HG03571 (cell line): ENCODE measurements around the gene GM2A.

Experiments
- ATAC-seq: cut with Tn5 transposase; IDR thresholded peaks from one replicate; pipeline ENCODE4 v1.9.1; 2021; ENCODE audit not compliant: unreplicated experiment

Gene GM2A

GRCh38 chr5:151252762-151253604 lies at the start of gene GM2A:
TSS of gene GM2A (plus strand) at chr5:151253185. CDS start at chr5:151253217, 32 bp downstream.
- ATAC-seq = peak; percentile 82

GRCh38 chr5:151204051-151204450 lies 48.9 kb upstream of the GM2A start:
- no peak for ATAC-seq

DNA sequence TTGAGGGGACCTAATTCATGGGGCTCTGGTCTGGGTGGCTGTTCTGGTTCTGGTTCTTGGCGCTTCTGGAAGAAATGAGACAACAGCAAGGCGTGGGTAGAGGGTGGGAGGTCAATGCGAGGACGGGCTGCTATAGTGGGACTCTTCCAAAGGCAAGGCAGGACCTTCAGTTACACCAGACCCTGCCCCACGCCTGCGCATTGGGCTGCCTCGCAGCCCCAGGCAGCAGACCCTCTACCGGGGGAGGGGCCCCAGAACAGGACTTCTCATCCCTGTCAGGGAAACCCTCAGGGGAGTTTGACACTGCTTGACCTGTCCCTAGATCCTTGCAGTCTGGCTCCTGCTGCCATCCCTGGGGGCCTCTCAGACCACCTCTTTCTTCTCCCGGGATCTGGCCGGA lies 47.6 kb upstream of the GM2A start:
- ATAC-seq = no peak

DNA sequence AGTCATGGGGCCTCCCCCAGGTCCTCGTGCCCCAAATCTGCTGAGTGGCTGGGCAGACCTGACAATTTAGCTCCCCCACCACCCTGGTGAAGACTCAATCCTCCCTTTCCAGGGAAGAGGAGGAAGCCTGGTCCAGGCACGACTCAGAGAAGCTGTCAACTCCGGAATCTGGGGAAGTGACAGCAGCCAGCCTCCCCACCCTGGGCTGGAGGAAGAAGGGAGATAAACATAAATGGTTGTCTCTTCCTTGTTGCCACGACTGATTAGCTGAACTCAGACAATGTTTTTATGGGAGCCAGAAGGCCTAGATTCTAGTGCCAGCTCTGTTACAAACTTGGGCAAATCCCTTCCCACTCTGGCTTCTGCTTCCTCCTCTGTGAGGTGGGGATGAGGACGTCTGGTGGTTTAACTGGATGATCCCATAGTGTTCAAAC lies 44.5 kb upstream of the GM2A start:
- ATAC-seq = no peak

DNA sequence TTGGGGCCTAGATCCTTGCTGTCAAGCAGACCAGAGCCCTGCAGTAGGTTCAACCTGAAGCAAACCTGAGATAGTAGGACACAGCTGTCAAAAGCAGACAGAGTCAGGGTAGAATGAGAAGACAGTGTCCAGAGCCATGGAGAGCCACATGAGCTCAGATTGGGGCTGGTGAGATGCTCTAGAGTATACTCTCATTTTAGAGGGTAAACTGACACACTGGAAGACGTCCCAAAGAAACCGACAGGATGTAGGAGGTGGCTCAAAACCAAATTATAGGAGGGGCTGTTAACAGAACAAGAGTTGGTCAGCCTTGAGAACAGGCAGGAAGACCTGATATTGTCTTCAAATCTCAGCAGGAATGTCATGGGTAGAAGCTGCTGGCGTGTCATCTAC lies 40.6 kb upstream of the GM2A start:
- no peak for ATAC-seq

- ATAC-seq = peak; percentile 71
Observed at GRCh38 chr5:151213803-151214613, 39.0 kb upstream of the GM2A start.

DNA sequence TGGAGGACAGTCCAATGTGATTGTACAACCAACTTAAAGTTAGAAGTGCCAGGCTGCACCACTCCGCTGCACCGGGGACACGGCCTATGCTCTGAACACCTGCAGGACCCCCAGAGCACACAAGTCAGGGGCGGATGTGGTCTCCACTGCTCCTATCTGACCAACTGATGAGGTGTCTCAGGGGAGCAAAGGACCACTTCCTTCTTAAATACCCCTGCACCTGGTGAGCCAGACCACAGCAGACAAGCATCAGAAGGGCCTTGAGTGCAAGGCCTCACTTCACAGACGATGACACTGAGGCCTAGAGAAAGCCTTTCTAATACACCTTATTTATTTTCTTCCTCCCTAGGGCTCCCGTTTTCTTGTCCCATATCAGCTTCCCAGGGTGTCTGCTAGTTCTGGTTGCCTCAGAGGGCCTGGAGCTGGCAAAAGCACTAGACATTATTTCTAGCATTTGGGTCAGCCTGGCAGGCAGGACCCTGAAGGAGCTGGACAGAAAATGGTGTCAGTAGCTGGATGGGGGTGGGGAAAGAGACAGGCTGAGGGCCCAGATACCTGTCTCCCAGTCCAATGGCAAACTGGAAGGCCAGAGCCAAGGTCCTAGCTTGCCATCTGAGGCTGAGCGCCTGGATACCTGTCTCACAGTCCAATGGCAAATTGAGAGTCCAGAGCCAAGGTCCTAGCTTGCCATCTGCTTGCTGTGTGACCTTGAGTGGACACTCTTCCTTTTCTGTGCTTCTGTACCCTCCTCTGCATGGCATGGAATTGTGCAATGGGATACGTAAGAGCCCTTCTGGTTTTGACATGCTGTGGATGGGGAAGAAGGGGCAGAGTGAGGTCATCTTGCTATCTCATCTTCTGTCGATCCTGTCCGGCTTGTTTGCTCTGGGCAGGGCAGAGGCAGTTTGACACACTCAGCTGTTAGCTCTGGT lies 38.1 kb upstream of the GM2A start:
- ATAC-seq = peak; percentile 58

DNA sequence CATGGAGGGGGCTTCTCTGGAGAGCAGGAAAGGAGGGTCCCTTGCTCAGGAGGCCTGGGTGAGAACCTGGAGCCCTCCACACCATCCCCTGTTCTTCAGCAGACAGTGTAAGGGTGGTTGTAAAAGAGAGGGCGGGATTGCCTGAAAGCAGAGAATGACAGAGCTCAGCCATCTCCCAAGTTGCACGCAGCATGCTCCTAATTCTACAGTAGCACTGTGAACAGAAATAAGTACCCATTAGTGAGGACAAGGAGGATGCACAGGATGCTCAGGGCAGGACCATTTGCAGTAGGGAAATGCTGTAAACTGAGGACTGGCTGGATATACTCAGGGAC lies 37.5 kb upstream of the GM2A start:
- ATAC-seq = no peak

- no peak for ATAC-seq
Observed at GRCh38 chr5:151216781-151217180, 36.2 kb upstream of the GM2A start.

DNA sequence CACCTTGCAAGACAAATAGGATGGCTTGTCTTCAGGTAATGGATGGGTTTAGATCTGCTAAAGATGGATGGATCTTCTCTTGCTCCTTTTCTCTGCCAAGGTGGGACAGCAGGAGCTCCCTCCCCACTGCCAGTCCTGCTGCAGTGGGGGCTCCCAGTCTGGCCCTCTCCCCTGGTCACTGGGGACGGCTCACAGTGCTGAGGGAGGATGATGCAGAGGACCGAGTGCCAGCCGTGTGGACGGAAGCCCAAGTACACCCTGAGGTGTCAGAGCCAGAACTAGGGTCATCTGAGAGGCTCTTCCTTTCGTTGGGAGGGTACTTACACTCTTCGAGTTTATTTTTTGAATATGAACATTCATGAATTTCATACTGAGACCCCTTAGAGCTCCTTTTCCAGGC lies 34.8 kb upstream of the GM2A start:
- no peak for ATAC-seq

- ATAC-seq = no peak
Observed at GRCh38 chr5:151219138-151219537, 33.8 kb upstream of the GM2A start.

DNA sequence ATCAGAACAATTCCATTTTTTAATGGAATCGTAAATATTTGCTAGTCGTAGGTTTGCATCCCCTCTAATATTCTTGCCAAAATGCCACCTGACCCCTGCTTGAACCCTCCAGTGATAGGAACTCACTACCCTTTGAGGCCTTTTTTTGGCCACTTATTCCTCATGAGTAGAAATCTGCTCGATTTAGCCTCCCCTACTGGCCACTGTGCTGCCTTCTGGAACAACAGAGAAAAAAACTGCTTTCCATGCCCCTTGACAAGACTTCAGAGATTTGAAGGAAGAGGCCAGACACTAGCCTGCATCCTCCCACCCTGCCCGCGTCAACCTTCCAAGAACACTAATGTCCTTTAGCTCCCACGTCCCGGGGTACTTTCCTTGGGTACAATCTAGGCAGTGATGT lies 33.2 kb upstream of the GM2A start:
- no peak for ATAC-seq

DNA sequence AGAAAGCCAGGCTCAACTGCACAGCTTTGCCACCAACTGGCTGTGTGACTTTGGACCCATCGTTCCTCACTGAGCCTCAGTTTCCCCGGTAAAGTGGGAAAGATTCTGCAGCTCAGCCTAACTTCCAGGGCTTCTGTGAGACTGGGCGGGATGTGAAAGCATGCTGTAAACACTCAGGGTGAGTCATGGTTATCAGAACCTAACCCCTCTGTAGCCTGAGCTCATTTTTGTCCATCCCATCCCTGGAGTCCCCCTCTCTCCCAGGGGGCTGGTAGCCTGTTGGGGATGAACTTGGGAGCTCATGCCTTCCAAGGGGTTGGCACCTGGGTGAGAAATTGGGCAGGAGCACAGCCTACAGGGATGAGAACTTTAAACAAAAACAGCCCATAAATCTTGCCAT lies 31.4 kb upstream of the GM2A start:
- no peak for ATAC-seq

GRCh38 chr5:151222054-151222789 lies 30.8 kb upstream of the GM2A start:
- ATAC-seq = no peak

DNA sequence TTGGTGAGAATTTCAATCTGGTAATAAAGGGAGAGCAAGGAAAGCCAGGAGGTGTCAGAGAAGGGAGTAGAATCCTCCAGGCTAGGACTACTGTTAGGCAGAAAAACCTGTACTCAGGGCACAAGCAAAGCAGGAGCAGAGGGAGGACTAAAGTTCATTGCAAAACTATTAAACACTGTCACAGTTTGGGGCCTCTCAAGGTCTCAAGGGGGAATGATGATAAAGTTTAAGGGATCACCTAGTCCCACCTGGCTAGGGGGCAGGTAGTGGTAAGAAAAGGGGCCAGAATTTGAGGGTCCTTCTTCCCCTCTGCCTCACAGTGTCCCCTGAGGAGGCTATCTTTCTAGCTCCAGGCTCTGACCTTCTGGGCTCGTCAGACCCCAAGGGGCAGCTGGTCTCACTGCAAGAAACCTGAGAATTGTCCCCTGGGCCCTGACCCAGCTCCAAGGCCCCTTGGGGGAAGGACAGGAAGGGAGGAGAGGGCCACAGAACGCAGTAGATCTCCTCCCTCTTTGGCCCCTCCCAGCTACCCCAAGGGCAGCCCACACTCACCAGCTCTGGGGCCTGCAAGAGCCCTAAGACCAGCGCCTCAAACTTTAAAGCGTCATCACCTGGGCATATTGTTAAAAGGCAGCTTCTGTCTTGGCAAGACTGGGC lies 30.1 kb upstream of the GM2A start:
- peak; percentile 61 for ATAC-seq

DNA sequence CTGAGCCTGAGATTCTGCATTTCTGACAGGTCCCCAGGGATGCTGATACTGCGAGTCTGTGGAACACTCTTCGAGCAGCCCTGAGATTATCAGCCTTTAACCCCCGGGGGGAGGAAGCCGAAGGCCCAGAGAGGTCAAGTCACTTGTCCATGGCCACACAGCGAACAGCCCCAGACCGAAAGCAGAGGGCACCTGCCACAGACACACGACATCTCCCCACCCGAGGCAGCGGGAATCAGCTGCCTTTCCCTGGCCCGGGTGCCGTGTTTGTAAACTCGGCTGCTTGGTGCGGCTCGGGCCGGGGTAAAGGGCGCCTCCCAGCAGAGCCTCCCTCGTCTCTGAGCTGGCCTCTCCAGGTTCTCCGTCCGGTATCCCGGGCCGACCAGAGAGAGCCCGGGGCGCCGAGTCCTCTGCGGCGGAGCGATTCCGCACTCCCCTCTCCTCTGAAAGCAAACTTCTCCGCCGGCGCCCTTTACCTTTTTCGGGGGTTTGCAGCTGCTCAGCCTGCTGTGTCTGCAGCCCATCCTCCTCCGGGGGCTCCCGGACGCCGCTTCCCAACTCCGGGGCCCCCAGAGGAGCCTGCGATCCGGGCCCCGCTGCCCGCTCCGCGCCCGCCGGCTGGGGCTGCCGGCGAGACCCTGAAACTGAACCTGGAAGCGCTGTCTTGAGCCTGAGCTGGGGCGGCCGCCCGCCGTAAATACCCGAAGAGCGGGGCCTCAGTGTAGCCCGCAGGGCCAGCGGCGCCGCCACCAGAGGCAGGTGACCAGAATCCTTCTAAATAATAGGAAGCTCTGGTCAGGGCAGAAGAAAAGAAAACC lies 29.3 kb upstream of the GM2A start, which contains the start of gene CCDC69:
Gene CCDC69, minus strand, starts transcription at position 646 of the 818 bp plus-strand sequence. Its CDS starts 122 bp downstream, at position 524.
- peak; percentile 66 for ATAC-seq

GRCh38 chr5:151224372-151224771 lies 28.6 kb upstream of the GM2A start:
- no peak for ATAC-seq

GRCh38 chr5:151225071-151225470 lies 27.9 kb upstream of the GM2A start:
- ATAC-seq = no peak

DNA sequence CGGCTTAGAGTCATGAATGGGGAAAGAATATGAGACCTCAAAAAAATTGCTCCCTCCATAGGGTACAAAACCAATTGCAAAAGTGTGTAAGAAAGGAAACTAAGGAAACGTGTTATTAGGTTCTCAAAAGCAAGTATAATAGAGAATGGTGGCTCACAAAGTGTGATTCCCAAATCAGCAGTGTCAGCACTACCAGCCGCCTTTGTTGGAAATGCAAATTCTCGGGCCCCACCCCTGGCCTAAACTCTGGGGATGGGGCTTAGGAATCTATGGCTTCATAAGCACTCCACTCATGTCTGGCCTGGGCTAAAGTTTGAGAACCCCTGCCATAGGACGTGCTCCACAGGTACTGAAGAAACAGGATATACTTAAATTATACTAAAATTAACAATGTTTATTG lies 27.5 kb upstream of the GM2A start:
- no peak for ATAC-seq
